GM12865 (cell line): ENCODE results near the gene ZNF367.

Experiments
- DNase-seq: peaks from one replicate; pipeline ENCODE4 v3.0.0; 2010; ENCODE audit warnings: low read depth
- H3K4me3 ChIP-seq: 2 replicates; pipeline ENCODE4 v1.5.1; 2011; ENCODE audit warnings: mild to moderate bottlenecking, low read depth, low read length, control low read depth
- CTCF ChIP-seq: IDR thresholded peaks from 2 replicates; pipeline ENCODE4 v1.5.1; 2011; ENCODE audit warnings: low read length, control low read depth, low read depth, inconsistent platforms; ENCODE audit not compliant: insufficient read depth; ENCODE audit errors: missing control alignments

Gene ZNF367

GRCh38 chr9:96418083-96418919 is at the start of gene ZNF367:
ZNF367 (minus strand) TSS chr9:96418370; CDS start chr9:96418032, 338 bp downstream.
- TF ChIP-seq CTCF = no peak
- H3K4me3 ChIP-seq = peak within 1 kb of the TSS; percentile 98
- peak; percentile 99 for DNase-seq

GRCh38 chr9:96467784-96468183 is 49.6 kb upstream of the ZNF367 start:
- DNase-seq = no peak
- TF ChIP-seq CTCF = no peak
- H3K4me3 ChIP-seq = no peak overlapping the region

GRCh38 chr9:96464426-96464825 is 46.3 kb upstream of the ZNF367 start:
- no peak for DNase-seq
- no peak for TF ChIP-seq CTCF

GRCh38 chr9:96462541-96462940 is 44.4 kb upstream of the ZNF367 start:
- DNase-seq = no peak
- TF ChIP-seq CTCF = no peak

More at GRCh38 chr9:96464426-96464825, 46.3 kb upstream of the ZNF367 start:
- no peak overlapping the region for H3K4me3 ChIP-seq

GRCh38 chr9:96461336-96461735 is 43.2 kb upstream of the ZNF367 start:
- DNase-seq = no peak
- no peak for TF ChIP-seq CTCF

More at GRCh38 chr9:96462541-96462940, 44.4 kb upstream of the ZNF367 start:
- H3K4me3 ChIP-seq = no peak overlapping the region

GRCh38 chr9:96460882-96461281 is 42.7 kb upstream of the ZNF367 start:
- H3K4me3 ChIP-seq = no peak overlapping the region
- no peak for TF ChIP-seq CTCF

More at GRCh38 chr9:96461336-96461735, 43.2 kb upstream of the ZNF367 start:
- H3K4me3 ChIP-seq = no peak overlapping the region

More at GRCh38 chr9:96460882-96461281, 42.7 kb upstream of the ZNF367 start:
- DNase-seq = no peak
